Epithelial cell of proximal tubule (primary cell): Measurements from ENCODE around the gene KATNIP. TPM values are rescaled to one million over a fixed set of nuclear protein-coding genes. Genes with fewer than 3 reads are reported as not detected.
A peak's percentile ranks its signal among the peaks of the same experiment; 100 is the strongest.

ENCODE experiments used
- DNase-seq: peaks from one replicate; pipeline ENCODE4 v3.0.0-alpha.2; 2011; ENCODE audit warnings: low read depth
- H3K4me3 ChIP-seq: 2 replicates; pipeline ENCODE4 v1.5.1; 2011; ENCODE audit warnings: low read depth, mild to moderate bottlenecking, low read length
- total RNA-seq: library from RNA; depleted of rRNA; stranded (reverse); fragments of >200 nt; gene quantifications from 2 replicates; pipeline ENCODE4 v1.2.3, GENCODE V29; 2015
- TF ChIP-seq, protein P1 (sequence below): conservative IDR thresholded peaks from 2 replicates; pipeline ENCODE4 v1.5.1; 2012; ENCODE audit warnings: low read depth, mild to moderate bottlenecking, low read length

Gene KATNIP
- total RNA-seq, 1 donor from 2014 or later, result 32.8 TPM

DNA sequence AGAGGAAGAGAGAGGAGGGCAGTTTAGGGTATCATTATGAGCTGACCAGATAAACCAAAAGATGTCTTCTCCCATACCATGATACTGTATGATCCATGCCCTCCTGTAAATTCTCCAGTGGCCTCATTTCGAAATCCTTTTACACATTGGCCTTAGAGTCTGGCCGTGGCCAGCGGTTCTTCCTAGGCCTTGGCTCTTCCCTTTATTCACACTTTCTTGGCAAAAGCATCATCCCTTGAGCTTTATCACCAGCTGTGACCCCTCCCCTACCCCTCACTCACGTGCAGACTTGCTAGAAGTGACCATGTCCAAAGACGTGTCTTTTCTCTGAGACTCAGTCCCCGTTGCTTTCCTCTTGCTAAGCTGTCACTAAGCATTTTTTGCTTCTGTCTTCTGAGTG, 22.8 kb downstream of the KATNIP start:
- DNase-seq, result no peak
- TF ChIP-seq, protein P1, sequence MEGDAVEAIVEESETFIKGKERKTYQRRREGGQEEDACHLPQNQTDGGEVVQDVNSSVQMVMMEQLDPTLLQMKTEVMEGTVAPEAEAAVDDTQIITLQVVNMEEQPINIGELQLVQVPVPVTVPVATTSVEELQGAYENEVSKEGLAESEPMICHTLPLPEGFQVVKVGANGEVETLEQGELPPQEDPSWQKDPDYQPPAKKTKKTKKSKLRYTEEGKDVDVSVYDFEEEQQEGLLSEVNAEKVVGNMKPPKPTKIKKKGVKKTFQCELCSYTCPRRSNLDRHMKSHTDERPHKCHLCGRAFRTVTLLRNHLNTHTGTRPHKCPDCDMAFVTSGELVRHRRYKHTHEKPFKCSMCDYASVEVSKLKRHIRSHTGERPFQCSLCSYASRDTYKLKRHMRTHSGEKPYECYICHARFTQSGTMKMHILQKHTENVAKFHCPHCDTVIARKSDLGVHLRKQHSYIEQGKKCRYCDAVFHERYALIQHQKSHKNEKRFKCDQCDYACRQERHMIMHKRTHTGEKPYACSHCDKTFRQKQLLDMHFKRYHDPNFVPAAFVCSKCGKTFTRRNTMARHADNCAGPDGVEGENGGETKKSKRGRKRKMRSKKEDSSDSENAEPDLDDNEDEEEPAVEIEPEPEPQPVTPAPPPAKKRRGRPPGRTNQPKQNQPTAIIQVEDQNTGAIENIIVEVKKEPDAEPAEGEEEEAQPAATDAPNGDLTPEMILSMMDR, result no peak
- H3K4me3 ChIP-seq, result no peak overlapping the region

DNA sequence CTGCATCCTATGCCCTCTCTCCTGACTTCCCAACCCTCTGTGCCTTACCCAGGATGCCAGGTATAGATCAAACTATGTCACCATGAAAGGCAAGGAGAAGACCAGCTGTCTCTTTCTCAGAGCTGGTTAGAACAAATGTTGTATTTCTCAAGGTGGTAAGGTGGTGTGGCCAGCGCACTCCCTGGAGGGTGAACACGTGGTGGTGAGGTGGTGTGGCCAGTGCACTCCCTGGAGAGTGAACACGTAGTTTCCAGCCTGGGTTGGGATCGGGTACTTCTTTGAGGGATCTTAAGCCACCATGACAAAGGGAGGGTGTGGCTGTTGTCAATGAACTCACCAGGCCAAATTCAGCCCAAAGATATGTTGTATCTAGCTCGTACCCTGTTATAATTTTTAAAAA, 26.8 kb downstream of the KATNIP start:
- TF ChIP-seq, protein P1, result no peak
- no peak for DNase-seq
- no peak overlapping the region for H3K4me3 ChIP-seq

GRCh38 chr16:27579087-27579980, 29.4 kb downstream of the KATNIP start:
- TF ChIP-seq, protein P1, result no peak
- DNase-seq, result peak; percentile 48
- no peak overlapping the region for H3K4me3 ChIP-seq

- TF ChIP-seq, protein P1, result no peak
- no peak for DNase-seq
- no peak overlapping the region for H3K4me3 ChIP-seq
Measured at GRCh38 chr16:27582883-27583282, 32.9 kb downstream of the KATNIP start.

DNA sequence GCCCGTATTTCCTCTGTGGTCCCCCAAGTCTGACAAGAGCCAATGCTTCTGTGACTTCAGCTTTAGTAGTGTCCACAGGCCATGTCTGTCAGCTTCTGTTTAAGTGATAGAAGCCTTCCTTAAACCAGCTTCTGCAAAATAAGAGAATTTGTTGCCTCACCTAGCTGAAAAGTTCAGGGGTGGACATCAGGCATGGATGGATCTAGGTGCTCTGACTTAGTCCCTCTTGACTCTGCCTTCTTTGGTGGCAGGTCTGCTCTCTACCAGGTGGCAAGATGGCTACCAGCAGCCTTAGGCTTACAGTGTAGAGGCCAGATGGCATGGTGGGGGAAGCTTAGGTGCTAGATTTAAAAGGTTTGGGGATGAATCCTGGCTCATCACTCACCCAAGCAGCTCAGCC, 33.7 kb downstream of the KATNIP start:
- no peak for DNase-seq
- H3K4me3 ChIP-seq, result no peak overlapping the region
- TF ChIP-seq, protein P1, result no peak

DNA sequence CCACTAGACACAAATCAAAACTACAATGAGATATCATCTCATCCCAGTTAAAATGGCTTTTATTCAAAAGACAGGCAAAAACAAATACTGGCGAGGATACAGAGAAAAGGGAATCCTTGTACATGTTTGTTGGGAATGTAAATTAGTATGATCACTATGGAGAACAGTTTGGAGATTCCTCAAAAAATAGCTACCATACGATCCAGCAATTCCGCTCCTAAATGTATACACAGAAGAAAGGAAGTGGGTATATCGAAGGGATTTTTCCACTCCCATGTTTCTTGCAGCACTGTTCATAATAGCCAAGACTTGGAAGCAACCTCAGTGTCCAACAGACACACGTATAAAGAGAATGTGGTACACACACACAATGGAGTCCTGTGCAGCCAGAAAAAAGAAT, 35.3 kb downstream of the KATNIP start:
- TF ChIP-seq, protein P1, result no peak
- H3K4me3 ChIP-seq, result no peak overlapping the region
- no peak for DNase-seq

- DNase-seq, result no peak
- no peak overlapping the region for H3K4me3 ChIP-seq
- TF ChIP-seq, protein P1, result no peak
Measured at GRCh38 chr16:27586711-27587110, 36.8 kb downstream of the KATNIP start.
